Activated CD4-positive, alpha-beta T cell treated with anti-CD3 and anti-CD28 coated beads, Interleukin-2, amount 10 ng/mL, durations not matched to agents 7 days and 5 days (primary cell): ENCODE data around the gene CA6. TPM values are rescaled to one million over a fixed set of nuclear protein-coding genes. Genes with fewer than 3 reads are reported as not detected.
"Not testable (repeated sequence)": the region's sequence is repeated elsewhere in the genome, so short reads cannot be mapped to it uniquely, and the experiment has no call there.

ENCODE experiments used
- CTCF ChIA-PET: fragments of 350-600 bp; sonication (Branson Sonifier 250); formaldehyde crosslinking; loops from one replicate; lab custom pipeline; 2021; ENCODE audit warnings: antibody characterized with exemption; lab: Charles Lee
- POLR2A ChIA-PET: fragments of 350-600 bp; sonication (Branson Sonifier 250); formaldehyde crosslinking; loops from one replicate; lab custom pipeline; 2021; ENCODE audit warnings: antibody characterized with exemption; lab: Charles Lee
- DNase-seq: peaks from one replicate; pipeline ENCODE4 v3.0.0-alpha.2; 2020
- H3K27ac Mint-ChIP-seq: one replicate; pipeline ENCODE4 v1.8.0; 2021; ENCODE audit warnings: mild to moderate bottlenecking, moderate library complexity, mixed read lengths
- H3K27me3 Mint-ChIP-seq: one replicate; pipeline ENCODE4 v1.8.0; 2021; ENCODE audit warnings: mixed read lengths
- H3K36me3 Mint-ChIP-seq: one replicate; pipeline ENCODE4 v1.8.0; 2021; ENCODE audit warnings: low read depth, mixed read lengths
- H3K4me1 Mint-ChIP-seq: one replicate; pipeline ENCODE4 v1.8.0; 2021; ENCODE audit warnings: mixed read lengths
- H3K4me3 Mint-ChIP-seq: one replicate; pipeline ENCODE4 v1.8.0; 2021; ENCODE audit warnings: mild to moderate bottlenecking, moderate library complexity, mixed read lengths
- H3K9me3 Mint-ChIP-seq: one replicate; pipeline ENCODE4 v1.8.0; 2021; ENCODE audit warnings: mixed read lengths
- total RNA-seq, 2 experiments: library from RNA; stranded (reverse); gene quantifications; one replicate each; pipeline ENCODE4 v1.2.3, GENCODE V29; 2021

CA6 gene
- total RNA-seq, 2 experiments from 2014 or later = 0.25 to 0.31 TPM

DNA sequence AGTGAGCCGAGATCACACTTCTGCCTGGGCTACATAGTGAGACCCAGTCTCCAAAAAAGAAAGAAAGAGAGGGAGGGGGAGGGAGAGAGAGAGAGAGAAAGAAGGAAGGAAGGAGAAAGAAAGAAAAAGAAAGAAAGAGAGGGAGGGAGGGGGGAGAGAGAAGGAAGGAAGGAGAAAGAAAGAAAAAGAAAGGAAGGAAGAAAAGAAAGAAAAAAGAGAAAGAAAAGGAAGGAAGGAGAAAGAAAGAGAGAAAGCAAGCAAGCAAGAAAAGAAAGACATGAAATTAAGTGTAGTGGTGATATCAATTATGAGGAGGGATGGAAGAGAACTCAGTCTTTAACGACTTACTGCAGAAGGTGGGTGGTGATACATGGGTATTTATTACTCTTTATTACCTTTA, 38.5 kb downstream of the CA6 start:
- Mint-ChIP-seq H3K36me3 (peaks cover 2% of the 10 kb centered on the region), H3K4me3 (no peak overlapping the region), H3K27me3 (peaks cover 3% of the 10 kb centered on the region), H3K9me3 (no peaks in the 10 kb centered on the region), H3K27ac (peak overlapping the region; percentile 71), H3K4me1 (peaks cover 56% of the 10 kb centered on the region)
- ChIA-PET POLR2A (no interaction called here), CTCF (interaction anchor here (0.5 kb wide), 1 partner anchor 55 kb away, joined by 4 read pairs; no protein-coding TSS in a partner anchor)
- DNase-seq = no peak

- H3K4me1 Mint-ChIP-seq = peaks cover 62% of the 10 kb centered on the region
- H3K27ac Mint-ChIP-seq = peak overlapping the region; percentile 63
- ChIA-PET CTCF (interaction anchor here (0.6 to 1.7 kb wide), 4 partner anchors 20 to 67 kb away, joined by 3 to 7 read pairs (median 4); no protein-coding TSS in a partner anchor), POLR2A (no interaction called here)
- peaks cover 2% of the 10 kb centered on the region for H3K36me3 Mint-ChIP-seq
- DNase-seq = no peak
- no peaks in the 10 kb centered on the region for H3K9me3 Mint-ChIP-seq
- peaks cover 3% of the 10 kb centered on the region for H3K27me3 Mint-ChIP-seq
- H3K4me3 Mint-ChIP-seq = no peak overlapping the region
These were observed 39.3 kb downstream of the CA6 start for GRCh38 chr1:8984990-8985389.

GRCh38 chr1:8985915-8986813, 40.5 kb downstream of the CA6 start:
- peaks cover 3% of the 10 kb centered on the region for H3K27me3 Mint-ChIP-seq
- H3K4me1 Mint-ChIP-seq = peaks cover 61% of the 10 kb centered on the region
- H3K27ac Mint-ChIP-seq = peak overlapping the region; percentile 93
- CTCF ChIA-PET = interaction anchor here (0.8 to 2.6 kb wide), 8 partner anchors 9 to 78 kb away, joined by 3 to 15 read pairs (median 4); no protein-coding TSS in a partner anchor
- DNase-seq = no peak
- H3K9me3 Mint-ChIP-seq = no peaks in the 10 kb centered on the region
- peaks cover 2% of the 10 kb centered on the region for H3K36me3 Mint-ChIP-seq
- POLR2A ChIA-PET = no interaction called here
- peak overlapping the region; percentile 60 for H3K4me3 Mint-ChIP-seq

GRCh38 chr1:8986814-8987190, 41.1 kb downstream of the CA6 start:
- no peaks in the 10 kb centered on the region for H3K9me3 Mint-ChIP-seq
- peak overlapping the region; percentile 60 for H3K4me3 Mint-ChIP-seq
- ChIA-PET CTCF (interaction anchor here (0.8 to 2.6 kb wide), 10 partner anchors 10 to 107 kb away, joined by 3 to 15 read pairs (median 4); no protein-coding TSS in a partner anchor), POLR2A (no interaction called here)
- H3K4me1 Mint-ChIP-seq = peaks cover 63% of the 10 kb centered on the region
- H3K27ac Mint-ChIP-seq = peak overlapping the region; percentile 93
- peak; percentile 42 for DNase-seq
- peaks cover 2% of the 10 kb centered on the region for H3K36me3 Mint-ChIP-seq
- H3K27me3 Mint-ChIP-seq = peaks cover 2% of the 10 kb centered on the region

GRCh38 chr1:8987881-8988617, 42.4 kb downstream of the CA6 start:
- H3K36me3 Mint-ChIP-seq = peaks cover 4% of the 10 kb centered on the region
- CTCF ChIA-PET = interaction anchor here (0.6 to 7.1 kb wide), 15 partner anchors 16 to 119 kb away, joined by 3 to 46 read pairs (median 4); no protein-coding TSS in a partner anchor

GRCh38 chr1:8988618-8988967, 42.9 kb downstream of the CA6 start:
- Mint-ChIP-seq H3K4me1 (peaks cover 54% of the 10 kb centered on the region), H3K36me3 (peaks cover 4% of the 10 kb centered on the region), H3K9me3 (peaks cover 4% of the 10 kb centered on the region), H3K4me3 (no peak overlapping the region), H3K27me3 (no peaks in the 10 kb centered on the region), H3K27ac (no peak overlapping the region)
- DNase-seq = no peak
- POLR2A ChIA-PET = interaction anchor here (0.6 kb wide), 1 partner anchor 13 kb away, joined by 3 read pairs; no protein-coding TSS in a partner anchor
- CTCF ChIA-PET = interaction anchor here (0.6 to 7.1 kb wide), 5 partner anchors 16 to 149 kb away, joined by 3 to 46 read pairs (median 4); no protein-coding TSS in a partner anchor

More at GRCh38 chr1:8987881-8988617, 42.4 kb downstream of the CA6 start:
- Mint-ChIP-seq H3K27ac (peak overlapping the region; percentile 93), H3K4me1 (peaks cover 58% of the 10 kb centered on the region), H3K27me3 (no peaks in the 10 kb centered on the region), H3K9me3 (peaks cover 4% of the 10 kb centered on the region), H3K4me3 (peak overlapping the region; percentile 20)
- peak; percentile 71 for DNase-seq
- POLR2A ChIA-PET = no interaction called here

DNA sequence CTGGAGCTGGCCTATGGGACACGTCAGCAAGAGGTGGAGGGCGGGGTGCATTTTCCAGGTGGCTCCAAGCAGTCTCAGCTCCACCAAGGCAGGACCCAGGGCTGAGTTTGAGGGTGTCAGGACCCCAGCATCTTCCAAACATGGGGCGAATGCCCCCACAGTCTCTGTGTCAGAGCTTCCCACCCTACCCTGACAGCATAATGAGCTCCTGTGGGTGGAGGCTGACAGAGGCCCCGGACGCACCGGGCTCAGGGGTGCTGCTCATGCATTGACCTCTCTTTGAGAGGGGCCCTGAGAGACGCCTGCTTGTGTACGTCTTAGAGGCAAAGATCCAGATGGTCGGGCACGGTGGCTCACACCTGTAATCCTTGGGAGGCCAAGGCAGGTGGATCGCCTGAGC, 43.4 kb downstream of the CA6 start:
- H3K27me3 Mint-ChIP-seq = no peaks in the 10 kb centered on the region
- ChIA-PET CTCF (interaction anchor here (0.6 to 7.1 kb wide), 9 partner anchors 15 to 149 kb away, joined by 3 to 46 read pairs (median 5); no protein-coding TSS in a partner anchor), POLR2A (interaction anchor here (0.6 kb wide), 1 partner anchor 13 kb away, joined by 3 read pairs; no protein-coding TSS in a partner anchor)
- peaks cover 49% of the 10 kb centered on the region for H3K4me1 Mint-ChIP-seq
- no peak for DNase-seq
- H3K4me3 Mint-ChIP-seq = no peak overlapping the region
- no peak overlapping the region for H3K27ac Mint-ChIP-seq
- H3K36me3 Mint-ChIP-seq = peaks cover 4% of the 10 kb centered on the region
- H3K9me3 Mint-ChIP-seq = peaks cover 4% of the 10 kb centered on the region

DNA sequence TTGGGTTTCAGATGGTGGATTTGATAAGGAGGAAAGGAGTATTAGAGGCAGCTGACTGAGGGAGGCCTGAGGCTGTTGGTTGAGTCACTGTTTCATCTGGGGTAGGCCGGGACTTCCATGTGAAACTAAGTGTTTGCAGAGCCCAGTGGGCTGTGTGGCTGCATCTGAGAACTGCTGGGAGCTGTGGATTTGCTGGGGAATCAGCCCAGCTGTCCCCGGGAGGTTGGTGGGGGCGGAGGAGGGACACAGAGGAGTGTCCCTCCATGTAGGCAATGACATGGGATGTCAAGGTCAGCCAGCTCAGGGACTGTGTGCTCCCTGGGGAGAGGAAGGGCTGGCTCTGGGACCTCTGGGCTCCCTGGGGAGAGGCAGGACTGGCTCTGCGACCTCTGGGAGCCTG, 44.2 kb downstream of the CA6 start:
- H3K27me3 Mint-ChIP-seq = no peaks in the 10 kb centered on the region
- H3K36me3 Mint-ChIP-seq = peaks cover 4% of the 10 kb centered on the region
- peaks cover 46% of the 10 kb centered on the region for H3K4me1 Mint-ChIP-seq
- DNase-seq = no peak
- peak overlapping the region; percentile 85 for H3K27ac Mint-ChIP-seq
- H3K4me3 Mint-ChIP-seq = no peak overlapping the region
- H3K9me3 Mint-ChIP-seq = peaks cover 4% of the 10 kb centered on the region
- ChIA-PET POLR2A (no interaction called here), CTCF (interaction anchor here (0.6 to 7.1 kb wide), 9 partner anchors 15 to 125 kb away, joined by 3 to 46 read pairs (median 5); no protein-coding TSS in a partner anchor)

DNA sequence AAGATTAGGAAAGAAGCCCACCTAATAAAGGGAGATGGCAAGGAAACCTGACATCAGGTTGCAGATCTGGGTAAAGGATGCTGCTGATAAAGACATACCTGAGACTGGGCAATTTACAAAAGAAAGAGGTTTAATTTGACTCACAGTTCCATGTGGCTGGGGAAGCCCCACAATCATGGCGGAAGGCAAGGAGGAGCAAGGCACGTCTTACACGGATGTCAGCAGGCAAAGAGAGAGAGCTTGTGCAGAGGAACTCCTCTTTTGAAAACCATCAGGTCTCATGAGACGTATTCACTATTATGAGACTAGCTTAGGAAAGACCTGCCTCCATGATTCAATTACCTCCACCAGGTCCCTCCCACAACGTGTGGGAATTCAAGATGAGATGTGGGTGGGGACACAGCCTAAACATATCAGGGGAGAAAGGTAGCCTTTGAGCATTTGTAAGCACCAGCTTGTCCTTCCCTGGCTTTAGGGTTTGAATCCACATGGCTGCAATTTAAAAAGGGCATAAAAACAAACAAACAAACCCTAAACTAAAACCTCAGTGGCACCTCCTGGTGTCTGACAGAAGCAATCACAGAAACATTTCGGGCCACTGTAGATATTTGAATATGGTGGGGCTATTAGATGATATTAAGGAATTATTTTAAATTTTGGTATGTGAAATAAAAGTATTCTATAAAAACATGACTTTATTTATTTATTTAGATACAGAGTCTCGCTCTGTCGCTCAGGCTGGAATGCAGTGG, 47.4 kb downstream of the CA6 start:
- Mint-ChIP-seq H3K9me3 (peaks cover 4% of the 10 kb centered on the region), H3K4me1 (peaks cover 21% of the 10 kb centered on the region), H3K4me3 (no peak overlapping the region), H3K27ac (no peak overlapping the region), H3K36me3 (peaks cover 2% of the 10 kb centered on the region), H3K27me3 (peaks cover 2% of the 10 kb centered on the region)
- ChIA-PET CTCF (interaction anchor here (0.7 to 7.1 kb wide), 4 partner anchors 12 to 622 kb away, joined by 3 to 46 read pairs (median 8); no protein-coding TSS in a partner anchor), POLR2A (no interaction called here)
- no peak for DNase-seq

DNA sequence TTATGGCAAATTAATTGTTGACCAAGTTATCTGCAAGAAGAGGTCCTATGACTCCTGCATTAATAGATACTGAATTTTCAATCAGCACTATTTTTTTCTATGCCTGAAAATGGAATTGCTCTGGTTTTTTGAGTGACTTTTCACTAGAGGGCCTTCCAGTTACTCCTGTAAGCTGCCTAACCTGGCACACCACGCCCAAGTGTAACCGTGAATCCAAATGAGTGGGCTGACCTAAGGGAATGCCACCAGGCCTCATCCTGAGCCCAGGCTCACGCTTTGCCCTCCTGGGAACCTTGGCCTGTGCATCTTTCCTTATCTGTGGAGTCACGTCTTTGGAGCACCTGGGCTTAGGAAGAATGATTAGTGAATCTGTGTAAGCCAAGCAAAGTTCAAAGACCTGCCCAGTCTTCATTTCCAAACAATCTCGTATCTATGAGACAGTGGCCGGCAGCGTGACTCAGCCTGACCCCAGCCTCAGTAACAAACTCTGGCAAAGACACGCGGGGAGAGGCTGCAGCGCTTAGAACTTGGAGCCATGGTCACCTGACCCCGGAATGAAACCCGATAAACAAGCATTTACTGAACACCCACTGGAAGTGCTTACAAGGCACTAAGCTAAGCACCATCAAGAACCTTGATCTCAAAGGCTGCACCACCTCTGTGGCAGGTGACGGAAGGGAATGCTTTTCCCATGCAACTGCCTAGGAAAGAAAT, 48.5 kb downstream of the CA6 start:
- H3K27ac Mint-ChIP-seq, H3K27me3 Mint-ChIP-seq, H3K4me3 Mint-ChIP-seq, POLR2A ChIA-PET, H3K9me3 Mint-ChIP-seq, H3K36me3 Mint-ChIP-seq, DNase-seq: not testable (repeated sequence)
- peaks cover 12% of the 10 kb centered on the region for H3K4me1 Mint-ChIP-seq
- CTCF ChIA-PET = interaction anchor here (0.9 to 7.1 kb wide), 3 partner anchors 11 to 75 kb away, joined by 3 to 46 read pairs (median 12); no protein-coding TSS in a partner anchor

GRCh38 chr1:9001534-9002214, 56.0 kb downstream of the CA6 start:
- POLR2A ChIA-PET, DNase-seq, H3K36me3 Mint-ChIP-seq, H3K9me3 Mint-ChIP-seq, H3K27ac Mint-ChIP-seq, H3K4me3 Mint-ChIP-seq, CTCF ChIA-PET: not testable (repeated sequence)
- Mint-ChIP-seq H3K27me3 (peaks cover 13% of the 10 kb centered on the region), H3K4me1 (peaks cover 11% of the 10 kb centered on the region)
